GM21390 (cell line): ENCODE data around the gene COL4A2.
"Not testable (repeated sequence)": the region's sequence is repeated elsewhere in the genome, so short reads cannot be mapped to it uniquely, and the experiment has no call there.

Experiments
- ATAC-seq: cut with Tn5 transposase; IDR thresholded peaks from one replicate; pipeline ENCODE4 v1.9.1; 2021; ENCODE audit not compliant: unreplicated experiment

COL4A2 gene

DNA sequence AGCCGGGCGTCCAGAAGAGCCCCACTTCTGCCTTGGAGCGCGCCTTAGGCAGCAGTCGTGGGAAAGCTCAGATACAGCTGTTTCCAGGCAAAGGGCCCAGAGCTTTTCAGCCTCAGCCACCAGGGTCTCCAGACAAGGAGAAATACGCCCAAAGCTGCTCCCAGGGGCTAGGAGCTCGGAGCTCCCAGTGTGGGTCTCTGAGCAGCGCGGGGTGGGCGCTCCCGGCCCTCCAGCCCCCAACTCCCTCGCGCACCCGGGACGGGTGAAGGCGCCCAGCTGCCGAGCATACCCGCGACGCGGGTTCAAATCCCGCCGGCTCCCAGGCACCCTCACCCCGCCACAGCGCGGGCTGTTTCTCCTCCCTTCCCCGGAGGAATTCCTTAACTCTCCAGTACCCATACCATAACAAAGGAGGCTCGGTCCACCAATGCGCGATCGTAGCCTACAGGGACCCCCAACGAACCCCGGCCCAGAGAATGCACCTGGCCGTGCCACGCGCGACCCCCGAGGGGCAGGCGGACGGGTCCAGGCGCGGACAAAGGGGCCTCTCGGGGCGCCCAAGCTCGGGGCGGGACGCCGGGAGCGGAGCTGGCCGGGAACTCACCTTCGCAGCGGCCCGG is 634 bp upstream of the COL4A2 start:
- ATAC-seq = no peak

DNA sequence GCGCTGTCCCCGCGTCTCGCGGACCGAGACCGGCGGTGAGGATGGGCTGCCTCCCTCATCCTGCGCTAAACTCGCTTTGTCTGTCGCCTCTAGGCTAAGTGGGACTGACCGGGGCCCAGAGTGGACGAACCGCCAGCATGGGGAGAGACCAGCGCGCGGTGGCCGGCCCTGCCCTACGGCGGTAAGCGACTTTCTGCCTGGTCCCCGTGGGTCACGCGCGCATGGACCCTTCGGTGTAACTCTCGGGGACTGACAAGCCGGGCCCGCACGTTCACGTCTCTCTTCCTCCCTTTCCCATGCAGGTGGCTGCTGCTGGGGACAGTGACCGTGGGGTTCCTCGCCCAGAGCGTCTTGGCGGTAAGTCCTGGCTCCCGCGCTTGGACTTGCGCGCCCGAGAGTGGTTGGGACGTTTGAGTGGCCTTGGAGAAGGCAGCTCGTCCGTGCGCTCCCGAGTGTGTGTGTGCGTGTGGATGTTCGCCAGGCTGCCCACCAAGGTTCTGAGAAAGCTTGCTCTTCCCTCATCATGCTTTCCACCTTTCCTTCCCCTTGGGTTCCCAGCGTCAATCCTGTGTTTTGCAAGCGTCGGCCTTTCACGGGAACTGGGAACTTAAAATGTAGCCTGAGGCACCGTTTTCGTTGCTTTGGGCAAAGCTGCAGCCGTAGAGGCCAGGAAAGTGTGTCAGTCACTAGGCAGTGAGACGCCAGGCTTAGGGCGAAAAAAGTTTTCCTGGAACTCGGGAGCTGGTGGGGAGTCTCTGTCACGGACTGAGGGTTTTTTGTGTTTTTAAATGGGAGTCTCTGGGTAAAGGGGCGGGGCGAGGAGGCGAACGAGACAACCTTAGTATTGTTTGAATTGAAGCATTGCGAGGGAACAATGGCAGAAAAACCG is 927 bp downstream of the COL4A2 start:
- no peak for ATAC-seq

DNA sequence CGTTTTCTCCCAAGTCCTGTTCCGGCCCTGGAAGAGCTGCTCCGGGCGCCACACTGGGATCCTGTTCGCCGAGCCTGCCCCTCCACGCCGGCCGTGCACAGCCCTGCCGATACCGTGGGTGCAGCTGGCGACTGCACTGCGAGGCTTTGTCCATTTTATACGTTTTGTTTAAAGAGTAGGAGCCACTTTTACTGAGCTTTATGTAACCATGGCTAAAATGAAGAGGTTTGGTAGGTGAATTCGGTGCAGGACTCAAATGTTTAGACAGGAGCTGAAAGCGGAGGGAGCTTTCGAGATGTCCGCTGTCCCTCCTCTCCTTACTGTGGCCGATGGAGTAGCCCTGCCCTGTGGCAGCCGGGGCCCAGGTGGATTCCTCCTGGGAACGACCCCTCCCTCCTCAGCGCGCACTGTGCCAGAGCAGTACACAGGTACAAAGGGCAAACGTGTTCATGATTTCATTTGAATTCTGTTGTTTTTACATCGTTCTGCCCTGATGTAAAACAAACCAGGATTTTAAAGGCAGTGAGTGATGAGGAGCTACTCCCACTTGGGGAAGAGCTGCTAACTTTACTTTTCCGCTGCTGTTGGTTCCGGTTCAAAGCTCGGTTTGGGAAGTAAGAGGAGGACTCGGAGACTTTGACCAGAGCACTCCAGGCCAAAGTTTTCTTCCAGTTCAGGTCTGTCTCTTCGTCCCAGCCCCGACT is 1.7 kb downstream of the COL4A2 start:
- ATAC-seq = no peak

DNA sequence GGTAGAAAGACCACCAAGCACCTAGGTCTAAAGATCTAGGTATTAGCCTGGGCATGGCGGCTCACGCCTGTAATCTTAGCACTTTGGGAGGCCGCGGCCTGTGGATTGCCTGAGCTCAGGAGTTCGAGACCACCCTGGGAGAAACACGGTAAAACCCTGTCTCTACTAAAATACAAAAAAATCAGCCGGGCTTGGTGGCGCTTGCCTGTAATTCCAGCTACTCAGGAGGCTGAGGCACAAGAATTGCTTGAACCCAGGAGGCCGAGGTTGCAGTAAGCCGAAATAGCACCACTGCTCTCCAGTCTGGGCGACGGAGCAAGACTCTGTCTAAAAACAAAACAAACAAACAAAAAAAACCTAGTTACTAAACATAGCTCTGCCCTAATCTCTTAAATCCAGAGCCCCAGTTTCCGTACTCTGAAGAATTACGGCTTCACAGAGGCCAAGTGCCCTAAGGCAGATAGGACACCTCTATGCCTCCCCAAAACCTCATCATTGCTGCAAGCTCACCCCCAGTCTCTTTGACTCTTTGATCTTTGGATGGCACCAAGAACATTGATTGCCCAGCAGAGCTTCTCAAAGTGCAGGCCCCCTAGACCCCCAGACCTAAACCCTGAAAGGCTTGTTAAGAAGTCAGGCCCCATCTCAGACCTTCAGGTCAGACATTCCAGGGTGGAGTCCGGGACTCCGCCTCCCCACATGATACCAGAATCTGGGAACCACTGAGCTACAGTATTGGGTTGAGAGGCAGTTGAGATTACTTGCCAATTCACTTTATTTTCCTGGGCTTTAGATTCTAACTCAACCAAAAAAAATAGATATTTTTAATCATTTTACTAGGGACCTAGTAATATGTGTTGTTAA is 2.8 kb downstream of the COL4A2 start:
- no peak for ATAC-seq

DNA sequence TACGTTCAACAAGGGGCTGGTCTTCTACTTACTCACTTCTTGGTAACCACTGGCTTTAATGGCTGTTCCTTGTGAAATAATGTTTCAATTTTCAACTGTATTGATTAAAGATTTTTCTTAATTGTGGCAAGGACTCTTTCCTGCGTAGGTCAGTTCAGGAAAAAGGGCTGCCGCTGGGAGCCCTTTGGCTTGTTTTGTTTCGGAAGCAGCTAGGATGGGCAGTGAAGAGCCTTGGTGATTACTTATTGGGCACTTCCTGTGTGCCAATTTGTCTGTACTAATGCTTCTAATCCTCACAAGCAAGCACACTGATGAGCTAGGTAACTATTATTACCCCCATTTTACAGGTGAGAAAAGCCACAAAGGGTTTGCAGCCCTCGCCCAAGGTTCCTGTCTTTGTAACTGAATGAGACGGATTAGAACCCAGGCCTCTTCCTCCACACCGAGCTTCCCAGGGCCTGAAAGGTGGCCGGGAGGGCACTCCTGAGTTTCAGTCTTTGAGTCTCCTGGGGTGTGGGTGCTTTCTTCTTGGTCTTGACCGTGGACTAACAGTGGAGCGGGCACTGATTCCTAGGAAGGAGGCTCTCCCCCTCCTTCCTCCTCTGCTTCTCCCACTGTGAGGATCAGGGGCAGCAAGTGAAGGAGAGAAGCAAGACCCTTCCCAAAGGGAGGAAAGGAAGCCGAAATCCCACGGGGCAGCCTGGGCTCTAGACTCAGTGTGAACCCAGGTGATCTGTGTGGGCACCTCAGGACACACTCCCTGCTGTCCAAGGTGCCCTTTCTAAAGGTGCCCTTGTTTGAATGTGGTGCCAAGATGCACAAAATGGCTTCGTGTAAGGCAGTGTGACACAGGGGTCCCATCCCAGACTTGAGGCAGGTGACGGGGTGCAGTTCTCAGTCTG is 3.7 kb downstream of the COL4A2 start:
- ATAC-seq = no peak

DNA sequence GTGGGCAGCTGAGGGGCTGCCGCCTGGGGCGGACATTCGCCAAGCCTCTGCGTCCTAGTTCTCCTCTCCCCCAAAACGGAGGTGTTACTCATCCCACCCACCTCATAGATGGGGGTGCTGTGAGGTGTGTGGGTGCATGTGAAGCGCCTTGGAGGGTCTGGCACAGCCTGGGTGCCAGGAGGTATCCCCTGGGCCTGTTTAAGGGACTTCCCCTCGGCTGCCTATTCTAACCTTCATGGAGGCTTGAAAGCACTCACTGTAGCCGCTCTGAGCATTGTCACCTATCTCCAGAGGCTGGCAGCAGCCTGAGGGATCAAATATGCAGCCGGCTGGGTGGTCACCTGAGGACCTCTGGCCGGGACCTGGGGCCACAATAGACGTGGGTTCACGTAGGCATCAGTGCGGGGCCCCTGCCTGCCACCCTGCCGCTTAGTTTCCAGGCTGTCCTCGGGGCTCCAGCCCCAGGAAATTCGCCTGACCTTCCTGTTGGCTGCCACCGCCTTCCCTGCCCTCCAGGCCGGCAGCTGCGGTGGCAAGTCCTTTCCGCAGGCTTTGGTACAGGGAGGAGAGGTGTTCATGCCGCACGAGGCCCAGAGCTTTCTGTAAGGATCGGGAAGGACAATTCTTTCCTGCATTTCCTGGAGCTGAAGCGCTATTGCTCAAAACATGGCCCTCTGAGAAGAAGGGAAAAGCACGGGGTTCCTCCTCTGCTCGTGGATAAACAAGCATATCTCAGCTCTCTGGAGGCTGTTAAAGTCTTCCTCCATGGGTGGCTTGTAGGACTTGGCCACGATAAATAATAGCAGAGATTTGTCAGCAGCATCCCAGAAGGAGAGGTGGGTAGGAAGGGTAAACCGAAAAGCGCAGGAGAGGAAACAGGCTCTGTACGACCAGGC is 4.6 kb downstream of the COL4A2 start:
- no peak for ATAC-seq

DNA sequence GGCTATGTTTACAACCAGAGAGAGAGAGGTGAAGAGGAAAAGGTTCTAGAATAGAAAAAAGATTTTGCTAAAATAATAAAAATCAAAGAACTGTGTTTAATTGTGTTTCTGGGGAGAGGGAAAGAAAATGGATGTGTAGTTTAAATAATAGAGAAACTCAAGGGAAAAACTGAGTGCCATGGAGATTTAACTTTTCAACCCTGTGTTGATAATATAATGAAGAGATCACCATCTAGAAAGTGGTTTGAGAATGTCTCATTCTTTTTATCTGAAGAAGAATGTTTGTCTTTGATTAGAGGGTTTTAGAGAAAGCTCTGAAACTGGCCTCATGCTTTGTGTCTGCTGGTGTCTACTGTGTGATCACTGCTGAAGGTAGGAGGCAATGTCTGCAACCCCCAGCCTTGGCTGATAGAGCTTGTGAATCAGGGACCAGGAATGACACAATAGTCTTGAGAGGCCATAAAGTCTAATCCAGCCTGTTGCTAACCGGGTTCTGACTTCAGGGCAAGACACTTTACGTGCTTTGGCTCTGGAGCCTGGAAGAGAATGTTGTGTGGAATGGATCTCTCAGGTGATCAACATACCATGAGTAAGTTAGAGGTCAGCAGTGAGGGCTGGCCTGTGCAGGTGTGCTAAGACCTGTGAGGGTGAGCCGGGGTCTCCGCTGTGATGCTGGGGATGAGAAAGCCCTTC is 5.4 kb downstream of the COL4A2 start:
- ATAC-seq = no peak

DNA sequence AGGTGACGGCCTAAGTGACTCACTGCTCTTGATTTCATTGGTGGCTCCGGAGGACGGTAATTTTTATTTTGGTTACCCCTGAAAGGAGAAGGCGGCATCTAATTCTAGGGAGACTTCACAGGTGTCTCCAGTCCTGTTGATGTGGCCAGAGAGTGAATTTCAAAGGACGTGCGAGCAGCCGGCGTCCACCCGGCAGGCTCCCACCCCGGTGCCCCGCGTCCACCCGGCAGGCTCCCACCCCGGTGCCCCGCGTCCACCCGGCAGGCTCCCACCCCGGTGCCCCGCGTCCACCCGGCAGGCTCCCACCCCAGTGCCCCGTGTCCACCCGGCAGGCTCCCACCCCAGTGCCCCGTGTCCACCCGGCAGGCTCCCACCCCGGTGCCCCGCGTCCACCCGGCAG is 6.2 kb downstream of the COL4A2 start:
- ATAC-seq = not testable (repeated sequence)

DNA sequence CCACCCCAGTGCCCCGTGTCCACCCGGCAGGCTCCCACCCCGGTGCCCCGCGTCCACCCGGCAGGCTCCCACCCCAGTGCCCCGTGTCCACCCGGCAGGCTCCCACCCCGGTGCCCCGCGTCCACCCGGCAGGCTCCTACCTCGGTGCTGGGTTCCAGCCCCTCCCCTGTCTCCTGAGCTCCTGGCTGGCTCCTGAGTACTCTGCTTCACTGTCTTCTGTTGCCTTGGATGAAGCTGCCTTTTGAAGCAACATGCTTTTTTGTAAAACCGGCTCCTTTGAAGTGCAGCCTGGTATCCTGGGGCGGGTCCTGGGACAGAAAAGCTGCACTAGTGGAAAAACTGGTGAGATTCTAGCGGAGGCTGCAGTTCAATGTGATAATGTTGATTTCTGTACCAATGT is 6.6 kb downstream of the COL4A2 start:
- ATAC-seq = not testable (repeated sequence)

DNA sequence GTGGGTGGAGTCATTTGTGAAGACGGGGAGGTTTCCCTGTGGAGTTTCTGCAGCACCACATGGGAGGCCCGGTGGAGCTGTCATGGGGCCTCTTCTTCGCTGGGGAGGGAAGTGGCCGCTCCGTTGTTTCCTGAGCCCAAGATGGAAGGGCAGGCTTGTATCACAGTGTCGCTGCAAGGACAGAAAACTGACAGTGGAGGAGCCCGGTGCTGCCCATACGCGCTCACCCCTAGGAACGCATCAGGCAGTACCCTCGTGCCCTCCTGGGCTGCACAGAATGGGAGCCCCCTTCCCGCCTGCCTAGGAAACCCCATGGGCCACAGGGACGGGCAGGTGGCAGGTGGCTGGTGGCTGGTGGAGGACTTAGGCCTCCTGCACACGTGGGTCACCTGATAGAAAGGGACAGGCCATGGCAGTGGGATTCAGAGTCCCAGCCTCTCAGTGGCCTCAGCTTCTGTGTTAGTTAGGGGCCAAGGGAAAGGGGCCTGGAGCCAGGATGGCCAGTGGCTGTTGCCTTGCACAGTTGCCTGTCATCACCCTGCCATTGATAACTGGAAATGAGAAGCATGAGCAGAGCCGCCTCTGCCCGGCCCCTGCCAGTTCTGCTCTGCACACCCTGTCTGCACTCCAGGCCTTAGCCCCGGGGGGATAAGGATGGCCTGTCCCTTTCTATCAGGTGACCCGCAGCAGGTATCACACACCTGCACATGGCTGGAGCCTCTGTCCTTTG is 7.6 kb downstream of the COL4A2 start:
- no peak for ATAC-seq

DNA sequence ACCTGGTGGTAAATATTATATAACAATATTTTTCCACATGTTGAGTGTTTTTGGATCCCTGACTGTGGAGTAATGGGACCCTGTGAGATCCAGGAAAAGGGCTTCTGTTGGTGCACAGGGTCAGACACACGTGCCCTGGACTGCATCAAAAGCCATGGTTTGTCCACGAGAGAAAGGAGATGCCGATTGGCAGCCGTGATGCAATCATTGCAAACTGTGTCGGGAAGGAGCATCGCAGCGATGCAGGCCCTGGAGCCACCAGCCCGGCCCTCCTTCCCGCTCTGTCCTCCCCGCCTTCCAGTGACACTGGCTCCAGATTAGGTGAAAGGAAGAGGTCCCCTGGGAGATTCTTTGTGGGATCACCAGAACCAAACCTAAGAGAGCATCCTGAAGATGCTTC is 9.1 kb downstream of the COL4A2 start:
- no peak for ATAC-seq

DNA sequence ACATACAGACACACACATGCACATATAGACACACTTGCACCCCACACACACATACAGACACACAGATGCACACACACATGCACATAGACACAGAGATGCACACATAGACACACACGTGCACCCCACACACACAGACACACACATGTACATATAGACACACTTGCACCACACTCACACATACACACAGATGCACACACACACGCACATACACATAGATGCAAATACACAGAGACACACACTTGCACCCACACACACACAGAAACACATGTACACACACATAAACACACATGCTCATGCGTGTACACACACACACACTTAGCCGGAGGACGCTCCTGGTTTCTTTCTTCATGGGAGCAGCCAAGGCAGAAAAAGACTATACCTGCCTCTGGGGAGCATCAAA is 10.0 kb downstream of the COL4A2 start:
- ATAC-seq = no peak

DNA sequence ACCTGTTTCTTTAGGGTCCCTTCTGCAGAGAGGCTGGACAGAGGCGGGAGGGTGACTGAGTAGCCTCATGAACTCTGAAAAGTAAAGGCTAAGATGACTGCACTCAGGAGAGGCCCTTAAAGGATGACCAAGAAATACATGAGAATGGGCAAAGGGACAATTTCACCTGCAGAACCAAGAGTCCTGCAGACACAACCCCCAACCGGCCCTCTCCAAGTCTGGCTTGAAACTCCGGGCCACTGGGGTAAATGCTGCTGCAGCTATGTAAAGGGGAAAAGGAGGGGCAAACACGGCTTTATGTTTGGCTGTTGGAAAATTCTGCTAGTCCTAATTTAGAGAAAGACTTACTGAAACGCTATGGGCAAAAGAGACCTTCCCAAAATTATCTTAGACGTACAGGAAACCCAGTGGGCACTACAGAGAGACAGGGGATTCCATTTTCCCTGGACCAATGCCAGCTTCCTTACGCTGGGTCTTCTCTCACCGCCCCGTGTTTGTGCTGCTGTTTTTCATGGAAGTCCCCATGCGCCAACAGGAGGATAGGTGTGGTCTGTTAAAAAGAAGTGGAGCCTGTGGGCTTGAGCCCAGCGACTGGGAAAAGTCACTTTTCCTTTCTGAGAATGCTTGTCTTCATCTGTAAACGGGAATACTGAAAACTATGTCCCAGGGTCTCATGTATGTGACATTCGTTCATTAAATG is 10.6 kb downstream of the COL4A2 start:
- ATAC-seq = no peak

DNA sequence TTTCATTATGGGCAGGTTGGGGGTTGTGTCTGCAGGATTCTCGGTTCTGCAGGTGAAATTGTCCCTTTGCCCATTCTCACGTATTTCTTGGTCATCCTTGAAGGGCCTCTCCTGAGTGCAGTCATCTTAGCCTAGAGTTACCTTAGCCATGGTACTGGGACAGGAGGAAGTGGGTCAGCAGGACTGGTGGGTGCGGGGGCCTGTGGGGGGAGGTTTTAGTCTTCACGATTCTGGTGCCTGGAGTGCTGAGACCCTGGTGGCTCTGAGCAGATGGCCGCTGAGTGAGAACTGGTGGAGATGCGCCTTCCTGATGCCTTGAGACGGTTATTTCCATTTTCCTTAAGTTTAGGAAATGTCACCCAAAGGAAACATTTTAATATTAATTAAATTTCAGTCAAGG is 11.8 kb downstream of the COL4A2 start:
- no peak for ATAC-seq

DNA sequence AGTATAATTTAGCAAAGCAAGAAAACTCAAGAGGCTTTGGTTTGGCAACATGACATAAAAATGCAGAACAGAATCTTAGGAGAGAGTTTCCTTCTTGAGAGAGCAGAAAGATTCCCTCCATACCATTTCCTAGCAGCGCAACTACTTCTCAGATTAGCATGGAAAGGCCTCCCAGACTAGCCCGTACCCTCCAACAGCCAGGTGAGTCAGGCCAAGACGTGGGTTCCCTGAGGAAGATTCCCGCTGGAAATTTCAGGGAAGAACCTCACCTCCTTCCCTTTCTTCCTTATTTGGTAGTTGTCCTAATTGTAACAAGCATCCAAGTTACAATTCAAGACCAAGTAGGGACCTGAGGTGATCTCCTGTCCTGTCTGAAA is 12.3 kb downstream of the COL4A2 start:
- no peak for ATAC-seq

DNA sequence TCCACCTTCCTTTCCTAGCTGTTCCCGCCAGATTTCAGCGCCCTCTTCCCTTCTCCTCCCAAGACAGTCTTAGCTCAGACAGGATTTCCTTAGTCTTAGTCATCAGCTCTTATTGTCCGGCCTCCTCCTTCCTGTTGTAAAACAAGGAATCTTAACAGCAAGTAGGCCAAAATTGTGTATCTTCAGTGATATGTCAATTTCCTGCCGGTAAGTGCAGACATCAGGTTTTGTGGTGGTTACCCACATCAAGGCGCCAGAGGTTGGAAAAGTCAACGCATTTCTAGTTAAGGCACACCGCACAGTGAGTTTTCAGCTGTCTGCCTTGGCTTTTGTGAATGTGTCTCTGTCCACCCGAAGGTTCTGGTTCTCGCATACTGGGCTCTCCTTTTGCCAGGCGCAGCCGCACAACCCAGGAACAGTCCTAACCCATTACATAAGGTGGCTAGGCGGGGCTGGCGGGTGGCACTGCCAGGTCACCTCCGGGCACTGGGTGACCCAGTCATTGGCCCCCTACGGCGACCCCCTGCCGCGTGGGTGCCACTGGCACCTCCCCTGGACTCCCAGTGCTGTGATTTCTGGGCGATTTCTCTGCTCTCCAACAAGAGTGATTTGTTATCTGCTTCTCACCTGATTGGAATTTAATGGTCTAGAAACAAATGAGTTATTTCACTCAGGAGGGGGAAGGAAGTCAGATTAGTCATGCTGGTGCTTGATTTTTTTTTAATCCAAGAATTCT is 12.9 kb downstream of the COL4A2 start:
- no peak for ATAC-seq

DNA sequence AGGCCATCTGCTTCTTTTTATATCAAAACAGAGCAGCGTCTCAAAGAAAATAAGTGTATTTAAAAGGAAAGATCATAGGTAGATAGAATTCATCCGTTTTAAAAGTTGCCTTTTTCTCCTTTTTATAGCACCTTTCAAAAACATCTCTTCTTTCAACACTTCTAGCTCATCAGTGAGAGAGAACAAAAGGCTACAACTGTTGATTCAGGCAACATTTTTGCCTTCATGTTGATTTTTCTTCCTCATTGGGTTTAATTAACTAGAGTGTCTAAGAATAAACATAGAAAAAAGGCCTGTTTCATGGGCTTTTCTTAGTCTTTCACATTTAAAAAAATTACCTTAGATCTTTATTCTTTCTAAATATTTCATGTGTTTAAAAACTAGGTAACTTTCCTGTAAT is 13.6 kb downstream of the COL4A2 start:
- ATAC-seq = no peak
